HG02938 (cell line): ENCODE data around the gene AACS.
"Not testable (repeated sequence)": the region's sequence is repeated elsewhere in the genome, so short reads cannot be mapped to it uniquely, and the experiment has no call there.

Experiments
- ATAC-seq: cut with Tn5 transposase; IDR thresholded peaks from one replicate; pipeline ENCODE4 v1.9.1; 2021; ENCODE audit warnings: mild to moderate bottlenecking, moderate library complexity; ENCODE audit not compliant: unreplicated experiment

AACS gene

GRCh38 chr12:125090437-125090836 is 25.2 kb downstream of the AACS start:
- ATAC-seq = no peak

GRCh38 chr12:125091401-125091800 is 26.2 kb downstream of the AACS start:
- ATAC-seq = no peak

GRCh38 chr12:125092108-125092871 is 27.1 kb downstream of the AACS start:
- no peak for ATAC-seq

GRCh38 chr12:125092872-125093680 is 27.8 kb downstream of the AACS start:
- ATAC-seq = no peak

- ATAC-seq = no peak
Measured at GRCh38 chr12:125093681-125094330, 28.6 kb downstream of the AACS start.

GRCh38 chr12:125096894-125097293 is 31.7 kb downstream of the AACS start:
- ATAC-seq = no peak

- ATAC-seq = no peak
Measured at GRCh38 chr12:125097427-125097826, 32.2 kb downstream of the AACS start.

- ATAC-seq = no peak
Measured at GRCh38 chr12:125098676-125099408, 33.6 kb downstream of the AACS start.

GRCh38 chr12:125099409-125099782 is 34.2 kb downstream of the AACS start:
- no peak for ATAC-seq

- no peak for ATAC-seq
Measured at GRCh38 chr12:125100551-125101434, 35.6 kb downstream of the AACS start.

- no peak for ATAC-seq
Measured at GRCh38 chr12:125104982-125105381, 39.7 kb downstream of the AACS start.

GRCh38 chr12:125105600-125105999 is 40.4 kb downstream of the AACS start:
- ATAC-seq = no peak

- no peak for ATAC-seq
Measured at GRCh38 chr12:125110641-125111360, 45.6 kb downstream of the AACS start.

GRCh38 chr12:125111403-125111802 is 46.2 kb downstream of the AACS start:
- ATAC-seq = no peak

- ATAC-seq = not testable (repeated sequence)
Measured at GRCh38 chr12:125112614-125113013, 47.4 kb downstream of the AACS start.

GRCh38 chr12:125113263-125113662 is 48.0 kb downstream of the AACS start:
- ATAC-seq = no peak

- no peak for ATAC-seq
Measured at GRCh38 chr12:125113789-125114188, 48.6 kb downstream of the AACS start.

GRCh38 chr12:125114365-125115141 is 49.3 kb downstream of the AACS start:
- no peak for ATAC-seq

- ATAC-seq = no peak
Measured at GRCh38 chr12:125120566-125120965, 55.3 kb downstream of the AACS start.
